ENCODE results near the gene ALDH4A1.

- TF ChIP-seq CTCF (IDR thresholded peaks at IDR 0.05; ENCODE audit: low read depth, low read length) (no peak), EZH2phosphoT487 (IDR thresholded peaks at IDR 0.05; ENCODE audit: low read depth) (no peak)
These were observed 35.2 kb upstream of the ALDH4A1 start for GRCh38 chr1:18937539-18937938.
